Stomach (tissue), 9 donors: Measurements from ENCODE around the gene ZNF57. TPM values are rescaled to one million over a fixed set of nuclear protein-coding genes. Genes with fewer than 3 reads are reported as not detected.
A peak's percentile ranks its signal among the peaks of the same experiment; 100 is the strongest.
"Not testable (repeated sequence)": the region's sequence is repeated elsewhere in the genome, so short reads cannot be mapped to it uniquely, and the experiment has no call there.

Experiments
- DNase-seq, 2 donors: peaks; one replicate each; pipeline versions ENCODE4 v3.0.0 to v3.0.0-alpha.2; 2013 to 2019
- H3K27ac ChIP-seq, 5 donors: fragments of 200-600 bp in 4 of 5; sonication (generic) in 4 of 5; one replicate each; pipeline ENCODE4 v1.5.1; 2013 to 2019; ENCODE audit warnings: mild to moderate bottlenecking in 1 of 5, moderate library complexity in 1 of 5
- H3K27me3 ChIP-seq, 3 donors: fragments of 200-600 bp; sonication (generic); one replicate each; pipeline ENCODE4 v1.5.1; 2017 to 2019; ENCODE audit warnings: mixed run types in 1 of 3
- H3K36me3 ChIP-seq, 4 donors: fragments of 200-600 bp; sonication (generic); 1 replicate in 3 of 4; 2 replicates in 1 of 4; pipeline ENCODE4 v1.5.1; 2016 to 2019
- H3K4me1 ChIP-seq, 4 donors: fragments of 200-600 bp; sonication (generic); one replicate each; pipeline ENCODE4 v1.5.1; 2016 to 2019
- H3K4me3 ChIP-seq, 4 donors: fragments of 200-600 bp; sonication (generic) in 3 of 4; one replicate each; pipeline ENCODE4 v1.5.1; 2016 to 2019; ENCODE audit warnings: mild to moderate bottlenecking in 1 of 4
- H3K9me3 ChIP-seq, 4 donors: fragments of 200-600 bp; sonication (generic); one replicate each; pipeline ENCODE4 v1.5.1; 2016 to 2019
- CTCF ChIP-seq, 7 experiments: fragments of 450-650 bp in 4 of 7; fragments of 200-600 bp in 3 of 7; sonication (generic) in 3 of 7; IDR thresholded peaks; one replicate each; pipeline ENCODE4 v1.5.1; 2016 to 2019; ENCODE audit warnings: antibody characterized with exemption in 7 of 7, control low read depth in 2 of 7, mild to moderate bottlenecking in 1 of 7
- EP300 ChIP-seq: sonication (generic); formaldehyde crosslinking; IDR thresholded peaks from one replicate; pipeline ENCODE4 v1.6.1; 2017; ENCODE audit warnings: antibody characterized with exemption
- POLR2A ChIP-seq, 4 donors: fragments of 450-650 bp; IDR thresholded peaks; one replicate each; pipeline ENCODE4 v1.6.1; 2016; ENCODE audit warnings: antibody characterized with exemption in 4 of 4, control low read depth in 2 of 4, mild to moderate bottlenecking in 1 of 4, moderate library complexity in 1 of 4
- POLR2AphosphoS5 ChIP-seq, 3 donors: sonication (generic); formaldehyde crosslinking; IDR thresholded peaks; one replicate each; pipeline ENCODE4 v1.6.1; 2016; ENCODE audit warnings: antibody characterized with exemption in 3 of 3
- WGBS, 5 donors: extraction: QIAGEN DNeasy Blood & Tissue Kit in 3 of 5; methylation state at CpG; one replicate each; pipeline versions ENCODE4 v1.1.5 to v1.1.7; 2013 to 2018; 5-methylcytosine and 5-hydroxymethylcytosine counted together
- intact Hi-C: fragments of 100-400 bp; cut with DNase I; formaldehyde crosslinking; loops from one replicate; pipeline ENCODE4 v1.15.1; 2023; ENCODE audit warnings: low total_unique reads
- polyA plus RNA-seq, 3 donors: library from polyadenylated mRNA; stranded (reverse); fragments of 200-250 nt; gene quantifications; one replicate each; pipeline ENCODE4 v1.2.3, GENCODE V29; 2013
- total RNA-seq, 5 donors: library from RNA; depleted of rRNA; stranded (reverse); fragments of >200 nt; gene quantifications; one replicate each; pipeline versions ENCODE4 v1.1.0 to v1.2.3, GENCODE V29; 2014 to 2016
- donor health status: healthy with polysubstance abuse.
- donor health status: Bipolar disorder and iron deficiency.
- donor health status: healthy.

ZNF57 gene
- total and polyA plus RNA-seq, 8 donors, result 0.89 to 42.0 (median 13.4) TPM

GRCh38 chr19:2888731-2889224, 11.9 kb upstream of the ZNF57 start:
- Histone ChIP-seq H3K4me1 (peaks cover 0 to 8% (median 3%) of the 10 kb centered on the region in 4 donors), H3K9me3 (no peaks in the 10 kb centered on the region), H3K27me3 (no peaks in the 10 kb centered on the region), H3K36me3 (no peaks in the 10 kb centered on the region), H3K27ac (no peak overlapping the region), H3K4me3 (peak overlapping the region in 2 of 4 donors; percentile 14 to 22)
- DNase-seq, result peak in 1 of 2 donors; percentile 78
- WGBS, 5 donors, result 46 to 86% (median 69%) methylated on average over 36 to 37 of the region's 37 CpGs
- intact Hi-C loops, result no loop called here
- TF ChIP-seq POLR2AphosphoS5 (IDR thresholded peaks at IDR 0.05), result no peak
- TF ChIP-seq CTCF (IDR thresholded peaks at IDR 0.05), result no peak
- TF ChIP-seq POLR2A (IDR thresholded peaks at IDR 0.05), result no peak
- TF ChIP-seq EP300, result no peak

- H3K9me3 ChIP-seq, H3K4me3 ChIP-seq, H3K27ac ChIP-seq, H3K4me1 ChIP-seq, H3K27me3 ChIP-seq, DNase-seq, intact Hi-C loops, H3K36me3 ChIP-seq: not testable (repeated sequence)
- WGBS, 5 donors, result 74 to 81% (median 77%) methylated on average over 8 of the region's 8 CpGs
Observed at GRCh38 chr19:2890531-2890930, 10.2 kb upstream of the ZNF57 start.

GRCh38 chr19:2896694-2897093, 4.0 kb upstream of the ZNF57 start:
- TF ChIP-seq CTCF (IDR thresholded peaks at IDR 0.05) (no peak), POLR2AphosphoS5 (IDR thresholded peaks at IDR 0.05) (no peak), EP300 (no peak), POLR2A (IDR thresholded peaks at IDR 0.05) (no peak)
- H3K27me3 ChIP-seq, result no peaks in the 10 kb centered on the region
- H3K4me1 ChIP-seq, result peaks cover 6 to 12% (median 9%) of the 10 kb centered on the region in 4 donors
- DNase-seq, result no peak
- intact Hi-C loops, result no loop called here
- H3K27ac ChIP-seq, result no peak overlapping the region
- no peaks in the 10 kb centered on the region for H3K36me3 ChIP-seq
- H3K4me3 ChIP-seq, result no peak overlapping the region
- 72 to 80% (median 78%) methylated on average over 8 of the region's 8 CpGs for WGBS, 5 donors
- peaks cover 0 to 13% (median 11%) of the 10 kb centered on the region in 4 donors for H3K9me3 ChIP-seq

- H3K27ac ChIP-seq, result peak overlapping the region in 4 of 5 donors; percentile 88 to 93 (median 89)
- TF ChIP-seq EP300, result no peak
- TF ChIP-seq CTCF (IDR thresholded peaks at IDR 0.05), result no peak
- TF ChIP-seq POLR2AphosphoS5 (IDR thresholded peaks at IDR 0.05), result no peak
- TF ChIP-seq POLR2A (IDR thresholded peaks at IDR 0.05), result no peak
- peak overlapping the region in 2 of 4 donors; percentile 62 to 75 for H3K4me3 ChIP-seq
- 67 to 71% (median 70%) methylated on average over 8 to 13 of the region's 13 CpGs for WGBS, 5 donors
- no peaks in the 10 kb centered on the region for H3K36me3 ChIP-seq
- H3K4me1 ChIP-seq, result peaks cover 10 to 30% (median 23%) of the 10 kb centered on the region in 4 donors
- DNase-seq, result peak in 1 of 2 donors; percentile 62
- H3K9me3 ChIP-seq, result no peaks in the 10 kb centered on the region
- intact Hi-C loops, result no loop called here
- no peaks in the 10 kb centered on the region for H3K27me3 ChIP-seq
Observed at GRCh38 chr19:2902590-2903218, 2.0 kb downstream of the ZNF57 start.

- H3K4me1 ChIP-seq, result peaks cover 10 to 30% (median 23%) of the 10 kb centered on the region in 4 donors
- 87 to 92% (median 89%) methylated on average over 13 of the region's 13 CpGs for WGBS, 5 donors
- DNase-seq, intact Hi-C loops, H3K9me3 ChIP-seq, H3K36me3 ChIP-seq, H3K27me3 ChIP-seq, H3K4me3 ChIP-seq: not testable (repeated sequence)
- peak overlapping the region in 1 of 5 donors; percentile 93 for H3K27ac ChIP-seq
Observed at GRCh38 chr19:2903326-2903725, 2.6 kb downstream of the ZNF57 start.
